ENCODE results near the gene CCDC126.
"Not testable (repeated sequence)": the region's sequence is repeated elsewhere in the genome, so short reads cannot be mapped to it uniquely, and the experiment has no call there.

CCDC126 gene

DNA sequence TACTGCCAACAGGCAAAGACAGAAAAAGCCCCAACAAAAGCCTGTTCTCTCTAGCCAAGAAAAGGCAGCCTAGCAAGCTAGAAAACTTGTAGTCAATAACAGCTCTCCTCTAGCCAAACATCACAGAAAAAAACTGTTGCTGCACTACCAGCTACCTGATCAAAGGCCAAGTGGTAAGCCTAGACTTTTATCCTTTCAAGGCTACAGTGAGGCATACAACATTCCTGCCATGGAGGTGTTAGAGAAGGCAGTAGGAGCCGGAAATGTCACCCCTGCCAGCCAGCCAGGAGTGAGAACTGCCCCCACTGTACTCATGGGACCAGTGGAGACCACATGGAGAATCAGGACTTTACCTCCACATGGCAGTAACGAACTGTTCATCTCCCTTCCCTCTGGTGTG, 31.2 kb downstream of the CCDC126 start:
- DNase-seq (ENCODE audit: low spot score): no peak

DNA sequence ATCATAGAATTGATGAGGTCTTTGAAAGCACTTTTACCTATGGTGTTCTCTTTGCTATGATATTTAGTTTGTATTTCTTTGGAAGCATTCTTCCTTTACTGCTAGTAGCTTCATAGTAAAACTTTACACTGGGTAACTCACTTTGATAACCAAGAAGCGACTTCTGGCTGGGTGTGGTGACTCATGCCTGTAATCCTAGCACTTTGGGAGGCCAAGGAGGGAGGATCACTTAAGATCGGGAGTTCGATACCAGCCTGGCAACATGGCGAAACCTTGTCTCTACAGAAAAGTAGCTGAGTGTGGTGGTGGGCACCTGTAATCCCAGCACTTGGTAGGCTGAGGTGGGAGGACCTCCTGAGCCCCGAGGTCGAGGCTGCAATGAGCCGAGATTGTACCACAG, 36.2 kb downstream of the CCDC126 start:
- no peak for DNase-seq (ENCODE audit: low spot score)

DNA sequence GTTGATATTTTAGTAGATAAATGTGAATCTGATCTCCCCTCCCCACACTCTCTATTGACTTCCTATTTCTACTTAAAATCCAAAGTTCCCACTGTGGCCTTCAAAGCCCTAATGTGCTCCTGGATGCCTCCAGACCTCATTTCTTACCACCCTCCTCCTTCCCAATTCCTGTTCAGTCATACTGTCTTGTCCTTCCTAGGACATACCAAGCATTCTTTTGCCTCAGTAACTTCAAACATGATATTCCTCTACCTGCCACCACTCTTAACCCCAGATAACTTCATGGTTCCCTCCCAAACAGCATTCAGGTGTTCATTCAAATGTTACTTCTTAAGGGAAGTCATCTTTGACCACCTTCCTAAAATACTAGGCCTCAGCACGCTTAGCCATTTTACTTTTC, 48.6 kb downstream of the CCDC126 start:
- DNase-seq (ENCODE audit: low spot score): no peak

DNA sequence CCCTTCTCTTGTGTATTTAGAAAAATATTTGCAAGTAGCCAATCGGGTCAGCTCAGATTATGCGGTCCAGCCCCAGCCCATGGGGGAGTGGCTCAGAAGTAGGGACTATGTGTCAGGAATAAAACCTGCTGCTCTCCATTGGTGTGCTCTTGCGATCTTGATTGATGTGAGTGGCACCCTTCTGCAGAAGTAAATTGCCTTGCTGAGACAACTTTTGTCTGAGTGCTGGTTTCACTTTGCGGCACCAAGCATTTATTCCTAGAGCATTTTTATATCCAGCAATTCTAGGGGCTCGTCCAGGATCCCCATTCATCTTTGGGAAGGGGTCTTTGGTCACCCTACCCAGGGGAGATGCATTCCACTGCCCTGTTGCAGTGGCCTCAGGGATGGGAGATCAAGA, 56.8 kb downstream of the CCDC126 start:
- DNase-seq (ENCODE audit: low spot score): no peak

DNA sequence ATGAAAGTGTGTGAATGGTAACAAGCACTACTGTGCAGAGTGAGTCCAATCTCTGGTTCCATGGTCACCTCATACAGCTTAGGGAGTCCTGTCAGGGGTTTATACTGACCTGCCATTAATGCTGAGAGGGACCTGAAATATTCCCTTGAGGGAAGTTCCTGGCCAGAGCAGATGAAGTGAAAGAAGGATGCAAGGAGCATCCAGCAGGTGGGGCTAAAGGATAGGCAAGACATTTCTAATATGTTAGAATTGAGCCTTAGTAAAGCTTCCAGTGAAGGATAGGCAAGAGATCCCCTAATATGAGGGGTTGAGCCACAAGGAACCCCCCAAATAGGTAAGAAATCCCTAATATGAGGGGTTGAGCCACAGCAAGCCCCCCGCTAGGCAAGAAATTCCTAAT, 57.3 kb downstream of the CCDC126 start:
- no peak for DNase-seq (ENCODE audit: low spot score)

DNA sequence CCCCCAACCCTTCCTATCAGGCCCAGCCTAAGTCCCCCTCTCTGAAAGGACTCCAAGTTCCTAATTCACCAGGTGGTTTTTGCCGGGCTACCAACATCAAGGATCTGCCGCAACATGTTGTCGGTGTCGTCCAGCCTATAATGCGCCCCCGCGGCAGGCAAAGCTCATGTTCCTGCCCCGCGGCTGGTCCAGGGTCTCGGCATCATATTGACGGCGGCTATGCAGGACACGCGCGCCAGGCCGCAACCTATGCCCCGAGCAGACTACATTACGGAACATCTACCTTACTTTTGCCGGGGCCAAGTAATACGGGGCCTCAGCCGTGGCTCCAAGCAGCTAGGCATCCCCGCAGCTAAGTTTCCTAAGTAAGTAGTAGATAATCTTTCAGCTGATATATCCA, 58.3 kb downstream of the CCDC126 start:
- no peak for DNase-seq (ENCODE audit: low spot score)

DNA sequence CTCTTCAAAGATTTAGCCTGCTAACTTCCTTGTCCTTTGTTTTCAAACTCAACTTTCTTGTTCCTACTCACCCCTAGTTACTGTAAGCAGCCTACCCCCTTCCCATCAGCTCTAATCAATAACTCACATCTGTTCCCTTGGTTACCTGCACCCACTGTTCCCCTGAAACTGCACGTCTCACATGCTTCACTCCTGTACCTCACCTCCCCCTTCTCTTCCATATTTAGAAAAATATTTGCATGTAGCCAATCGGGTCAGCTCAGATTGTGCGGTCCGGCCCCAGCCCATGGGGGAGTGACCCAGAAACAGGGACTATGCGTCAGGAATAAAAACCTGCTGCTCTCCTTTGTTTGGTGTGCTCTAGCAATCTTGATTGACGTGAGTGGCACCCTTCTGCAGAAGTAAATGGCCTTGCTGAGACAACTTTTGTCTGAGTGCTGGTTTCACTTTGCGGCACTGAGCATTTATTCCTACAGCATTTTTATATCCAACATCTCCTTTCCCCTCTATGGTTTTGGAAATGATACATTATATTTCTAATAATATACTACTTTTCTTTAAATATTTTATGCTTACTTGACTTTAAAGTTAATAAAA, 61.7 kb downstream of the CCDC126 start:
- no peak for DNase-seq (ENCODE audit: low spot score)

DNA sequence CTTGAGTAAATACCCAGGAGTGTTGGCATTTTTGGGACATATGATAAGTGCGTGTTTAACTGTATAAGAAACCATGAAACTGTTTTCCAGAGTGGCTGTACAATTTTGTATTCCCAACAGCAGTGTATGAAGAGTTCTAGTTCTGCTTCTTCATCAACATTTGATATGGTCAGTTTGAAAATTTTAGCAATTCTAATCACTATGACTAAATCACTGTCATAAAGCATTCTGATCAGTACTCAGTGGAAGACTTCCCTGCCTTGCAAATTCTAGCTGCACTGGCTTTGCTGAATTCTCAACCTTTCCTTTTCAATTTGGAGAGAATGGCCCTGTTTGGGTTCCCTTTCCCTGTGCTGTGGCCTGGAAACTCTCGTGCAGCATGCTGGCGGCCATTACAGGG, 64.2 kb downstream of the CCDC126 start:
- DNase-seq (ENCODE audit: low spot score): no peak

DNA sequence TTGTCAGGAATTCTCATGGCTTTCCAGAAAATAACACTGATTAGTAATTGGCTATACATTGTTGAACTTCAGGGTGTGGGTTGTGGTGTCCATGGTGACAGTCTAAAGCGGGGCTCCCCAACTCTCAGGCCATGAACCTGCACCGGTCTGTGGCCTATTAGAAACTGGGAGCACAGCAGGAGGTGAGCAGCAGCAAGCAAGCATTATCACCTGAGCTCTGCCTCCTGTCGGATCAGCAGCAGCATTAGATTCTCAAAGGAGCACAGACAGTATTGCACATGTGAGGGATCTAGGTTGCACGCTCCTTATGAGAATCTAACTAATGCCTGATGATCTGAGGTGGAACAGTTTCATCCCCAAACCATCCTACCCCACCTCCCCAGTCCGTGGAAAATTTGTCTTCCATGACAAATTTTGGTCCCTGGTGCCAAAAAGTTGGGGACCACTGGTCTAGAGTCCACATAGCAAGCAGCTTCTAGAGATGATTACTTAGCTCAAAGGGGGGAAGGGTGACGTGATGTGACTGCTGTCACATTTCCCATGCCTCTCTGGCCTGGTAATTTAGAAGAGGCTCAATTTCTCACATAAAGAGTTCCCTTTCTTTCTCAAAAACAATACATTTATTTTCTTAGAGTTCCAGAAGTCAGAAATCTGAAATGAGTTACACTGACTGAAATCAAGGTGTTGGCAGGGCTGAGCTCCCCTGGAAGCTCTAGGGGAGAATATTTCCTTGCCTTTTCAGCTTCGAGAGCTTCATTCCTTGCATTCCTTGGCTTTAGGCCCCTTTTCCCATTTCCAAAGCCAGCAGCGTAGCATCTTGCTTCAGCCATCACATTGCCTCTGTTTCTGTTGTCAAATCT, 65.2 kb downstream of the CCDC126 start:
- no peak for DNase-seq (ENCODE audit: low spot score)

DNA sequence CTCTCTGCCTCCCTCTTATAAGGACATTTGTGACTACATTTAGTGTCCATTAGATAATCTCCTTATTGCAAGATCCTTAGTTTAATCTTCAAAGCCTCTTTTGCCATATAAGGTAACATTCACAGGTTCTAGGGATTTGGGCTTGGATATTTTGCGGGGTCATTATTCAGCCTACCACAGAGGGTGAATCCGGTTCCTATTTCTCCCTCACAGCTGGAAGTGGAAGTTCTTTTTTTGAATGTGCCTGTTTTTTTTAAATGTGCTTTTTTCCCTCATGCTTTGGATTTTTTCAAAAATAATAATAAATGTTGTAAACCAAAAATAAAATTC, 65.8 kb downstream of the CCDC126 start:
- DNase-seq (ENCODE audit: low spot score): no peak

DNA sequence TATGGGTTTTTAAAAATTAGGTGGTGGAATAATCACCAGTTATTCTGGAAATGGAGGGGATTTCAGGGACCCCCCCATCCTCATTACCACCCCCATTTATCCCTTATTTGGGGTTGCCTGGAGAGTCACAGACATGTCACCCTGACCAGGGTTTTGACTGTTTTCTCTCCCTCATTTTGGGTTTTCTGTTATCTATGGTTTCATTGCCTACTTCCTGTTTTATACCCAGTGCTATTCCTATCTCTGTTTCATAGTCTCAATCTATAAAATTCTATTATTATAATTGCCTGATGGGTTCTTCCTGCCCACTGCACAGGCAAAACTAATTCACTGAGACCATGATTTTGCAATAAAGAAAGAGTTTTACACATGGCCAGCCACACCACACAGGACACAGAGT, 66.9 kb downstream of the CCDC126 start:
- no peak for DNase-seq (ENCODE audit: low spot score)

DNA sequence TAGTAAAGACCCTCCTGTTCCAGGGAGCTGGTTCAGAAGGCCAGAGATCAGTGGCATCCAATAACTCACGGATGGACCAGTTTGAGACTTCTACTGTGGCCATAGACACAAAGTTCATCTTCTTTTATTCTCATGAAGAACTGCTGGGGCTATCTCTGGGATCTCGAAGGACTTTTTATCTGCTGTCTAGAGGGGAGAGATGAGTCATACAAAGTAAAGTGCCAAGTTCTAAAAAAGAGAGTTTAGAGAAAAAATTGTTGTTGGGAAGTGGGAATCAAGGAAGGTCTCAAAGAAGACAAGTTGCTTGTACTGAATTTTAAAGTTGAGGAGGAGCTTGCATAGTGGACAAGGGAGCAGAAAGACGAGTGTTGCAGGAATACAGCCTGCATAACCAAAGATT, 74.9 kb downstream of the CCDC126 start:
- no peak for DNase-seq (ENCODE audit: low spot score)

DNA sequence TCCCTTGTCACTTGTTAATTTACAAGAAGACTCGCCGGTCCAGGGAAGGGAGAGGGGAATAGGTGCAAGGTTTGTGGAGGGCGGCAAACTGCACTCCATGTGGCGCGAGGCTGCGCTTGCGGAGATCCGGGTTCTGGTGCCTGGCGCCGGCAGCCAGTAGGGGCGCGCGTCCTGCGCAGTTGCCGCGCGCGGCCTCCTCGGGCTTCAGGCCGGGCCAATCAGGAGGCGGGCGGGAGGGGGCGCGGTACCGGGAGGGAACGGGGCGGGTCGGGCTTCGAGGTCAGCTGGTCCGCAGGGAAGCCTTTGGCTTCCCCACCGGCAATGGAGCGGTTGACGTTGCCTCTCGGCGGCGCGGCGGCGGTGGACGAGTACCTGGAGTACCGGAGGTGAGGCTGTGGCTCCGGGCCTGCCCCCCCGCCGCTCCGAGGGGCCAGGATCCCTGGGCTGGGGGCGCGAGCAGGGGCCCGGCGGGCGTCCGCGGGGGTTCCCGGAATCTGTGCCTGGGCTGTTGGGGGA, 82.8 kb downstream of the CCDC126 start, which contains the start of gene FAM221A:
Gene FAM221A, plus strand, starts transcription at position 302 of the 516 bp plus-strand sequence. Its CDS starts 20 bp downstream, at position 322.
- DNase-seq (ENCODE audit: low spot score): peak; percentile 29

DNA sequence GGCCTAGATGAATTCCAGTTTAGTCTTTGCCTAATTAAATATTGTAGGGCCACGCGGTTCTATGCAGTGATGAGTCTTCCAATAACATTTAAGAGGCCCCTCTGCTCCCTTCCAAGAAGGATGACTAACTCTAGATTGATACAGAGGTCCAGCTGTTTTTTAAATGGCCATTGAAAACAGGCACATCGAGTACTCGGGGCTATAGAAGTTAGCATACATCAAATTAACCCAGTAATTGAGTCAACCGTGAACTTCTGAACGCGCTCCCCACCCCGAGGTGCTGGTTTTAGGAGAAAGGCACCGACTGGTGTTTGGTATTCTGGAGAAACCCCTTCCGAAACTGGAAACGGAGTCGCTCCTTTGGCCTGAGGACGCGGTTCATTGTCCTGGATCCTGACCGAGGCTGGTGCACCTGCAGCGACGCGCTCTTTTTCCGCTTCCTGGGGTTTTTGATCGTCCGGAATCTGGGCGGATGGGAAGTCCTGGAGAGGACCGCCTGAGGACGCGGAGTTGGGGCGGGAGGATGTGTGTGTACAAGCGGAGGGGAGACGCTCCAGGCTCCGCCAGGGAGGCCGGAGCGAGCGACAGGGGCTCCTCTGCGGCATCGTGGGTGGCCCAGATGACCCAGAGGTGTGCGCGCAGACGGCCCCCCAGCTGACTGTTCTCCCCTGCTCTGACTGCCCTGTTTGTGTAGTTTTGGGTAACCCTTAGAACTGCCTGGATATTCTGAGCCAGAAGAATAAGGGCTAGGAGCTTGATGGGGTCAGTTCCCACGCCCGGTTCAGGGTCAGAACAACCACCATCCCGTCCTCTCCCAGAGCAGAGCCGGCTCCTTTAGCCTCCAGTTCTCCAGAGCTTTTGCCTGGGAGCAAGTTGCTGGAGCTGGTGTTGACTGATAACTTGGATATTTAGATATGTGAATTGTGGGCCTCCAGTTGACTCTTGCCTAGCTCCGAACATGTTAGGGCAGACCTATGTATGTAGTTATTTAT, 83.5 kb downstream of the CCDC126 start:
- DNase-seq (ENCODE audit: low spot score): no peak

DNA sequence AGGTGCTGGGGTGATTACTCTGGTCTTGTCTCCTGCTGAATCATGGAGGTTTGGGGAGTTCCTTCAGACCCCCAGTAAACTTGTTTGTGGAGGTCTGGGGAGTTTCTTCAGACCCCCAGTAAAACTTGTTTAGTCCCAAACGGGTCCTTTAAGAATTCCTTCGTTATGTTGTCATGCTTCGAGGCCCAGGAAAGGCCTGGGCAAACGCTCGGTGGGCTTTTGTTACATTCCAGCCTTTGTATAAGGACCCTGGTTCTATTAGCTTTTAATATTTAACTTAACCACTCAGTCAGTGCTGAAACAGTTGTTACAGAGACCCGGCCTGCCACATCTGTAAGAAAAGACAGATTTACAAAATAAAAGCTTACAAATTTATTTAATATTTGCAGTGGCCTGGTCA, 86.9 kb downstream of the CCDC126 start:
- not testable (repeated sequence) for DNase-seq (ENCODE audit: low spot score)

DNA sequence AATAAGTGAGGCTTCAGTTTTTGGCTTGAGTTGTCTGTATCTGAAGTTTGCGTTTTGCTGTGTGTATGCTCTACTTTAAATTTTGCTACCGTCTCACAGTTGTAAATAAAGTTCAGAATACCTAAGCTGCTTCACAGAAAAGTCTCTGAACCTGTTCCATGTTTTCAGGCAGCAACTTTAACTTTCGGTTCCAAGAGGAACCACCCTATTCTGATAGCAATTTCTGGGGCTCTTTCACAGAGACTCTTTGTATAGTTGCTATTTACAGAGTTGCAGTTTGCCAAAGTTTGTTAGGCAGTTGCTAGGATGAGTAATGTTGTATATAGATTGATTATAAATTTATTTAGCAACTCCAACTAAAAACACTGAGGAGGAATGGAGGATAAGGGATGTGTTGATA, 88.5 kb downstream of the CCDC126 start:
- peak; percentile 65 for DNase-seq (ENCODE audit: low spot score)

DNA sequence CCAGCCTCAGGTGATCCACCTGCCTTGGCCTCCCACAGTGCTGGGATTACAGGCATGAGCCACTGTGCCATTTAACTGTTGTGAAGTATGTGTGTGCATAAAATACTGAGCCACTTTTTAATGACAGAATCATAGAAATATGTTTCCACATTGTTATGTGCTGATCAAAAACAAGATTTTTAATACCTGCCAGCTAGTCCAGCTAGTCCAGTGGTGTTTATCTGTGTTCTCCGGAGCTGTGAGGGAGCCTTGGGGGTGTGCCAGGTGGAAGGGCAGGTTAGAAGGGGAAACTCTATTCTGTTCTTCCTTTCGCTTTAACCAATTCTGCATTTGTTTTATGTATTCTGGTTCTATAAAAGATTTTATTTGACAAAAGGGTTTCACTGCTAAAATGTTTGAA, 89.8 kb downstream of the CCDC126 start:
- DNase-seq (ENCODE audit: low spot score): no peak

DNA sequence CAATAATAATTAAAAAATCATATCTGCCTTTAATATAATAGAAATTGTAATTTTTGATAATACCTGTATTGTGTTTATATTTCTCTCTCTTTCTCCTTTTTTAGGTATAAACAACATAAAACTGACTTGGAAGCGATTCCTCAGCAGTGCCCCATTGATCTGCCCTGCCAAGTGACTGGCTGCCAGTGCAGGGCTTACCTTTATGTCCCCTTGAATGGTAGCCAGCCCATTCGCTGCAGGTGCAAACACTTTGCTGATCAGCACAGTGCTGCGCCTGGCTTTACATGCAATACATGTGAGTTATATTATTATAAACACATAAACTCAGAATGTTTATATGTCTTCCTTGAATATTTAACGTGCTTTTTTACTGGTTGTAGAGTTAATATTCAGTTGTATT, 92.0 kb downstream of the CCDC126 start:
- no peak for DNase-seq (ENCODE audit: low spot score)

DNA sequence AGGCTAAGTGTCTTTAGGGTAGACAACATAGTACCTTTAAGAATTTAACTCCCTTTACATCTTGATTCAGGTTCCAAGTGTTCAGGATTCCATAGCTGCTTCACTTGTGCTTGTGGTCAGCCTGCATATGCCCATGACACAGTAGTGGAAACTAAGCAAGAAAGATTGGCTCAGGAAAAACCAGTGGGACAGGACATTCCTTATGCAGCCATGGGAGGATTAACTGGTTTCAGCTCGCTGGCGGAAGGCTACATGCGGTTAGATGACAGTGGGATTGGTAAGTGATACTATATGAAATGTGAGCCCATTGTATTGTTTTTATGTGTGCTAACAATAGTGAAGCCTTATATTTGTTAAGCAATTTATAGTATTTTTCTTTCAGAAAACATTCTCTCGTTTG, 94.1 kb downstream of the CCDC126 start:
- DNase-seq (ENCODE audit: low spot score): no peak

DNA sequence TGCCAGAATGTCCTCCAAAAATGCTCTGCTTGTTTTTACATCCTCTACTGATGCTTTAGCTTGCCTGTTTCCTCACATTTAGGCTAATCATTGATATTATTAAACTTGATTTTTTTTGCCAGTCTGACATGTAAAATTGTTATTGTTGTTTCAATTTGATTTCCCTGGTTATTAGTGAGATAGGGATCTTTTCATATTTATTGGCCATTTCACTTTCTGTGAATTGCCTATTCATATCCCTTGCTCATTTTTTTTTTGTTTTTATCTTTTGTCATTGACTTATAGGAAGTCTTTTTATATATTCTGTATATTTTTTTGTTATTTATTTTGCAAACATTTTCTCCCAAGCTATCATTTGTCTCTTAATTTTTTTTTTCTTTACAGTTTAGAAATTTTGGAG, 96.0 kb downstream of the CCDC126 start:
- no peak for DNase-seq (ENCODE audit: low spot score)

Data from COLO829 (cell line).